ENCODE results near the gene KIRREL3.

- no peak for TF ChIP-seq CTCF (IDR thresholded peaks at IDR 0.05)
- TF ChIP-seq POLR2A (IDR thresholded peaks at IDR 0.05), result no peak
Measured at GRCh38 chr11:126597041-126597440, 403.5 kb downstream of the KIRREL3 start.

All from testis (tissue), 2 donors.